Measurements from ENCODE around the gene NPAT.

GRCh38 chr11:108235633-108236032 lies 13.2 kb upstream of the NPAT start:
- TF ChIP-seq CTCF (IDR thresholded peaks at IDR 0.05) = no peak
- no peak for TF ChIP-seq POLR2A (IDR thresholded peaks at IDR 0.05)
